CD1c-positive myeloid dendritic cell (primary cell): ENCODE results near the gene AUTS2.

Experiments used
- DNase-seq: peaks from one replicate; pipeline ENCODE4 v3.0.0-alpha.2; 2016; ENCODE audit errors: extremely low spot score

AUTS2 gene

GRCh38 chr7:69598081-69598486, at the start of gene AUTS2:
Gene AUTS2 (plus strand): TSS chr7:69598475. CDS start chr7:69599654, 1,179 bp downstream.
- DNase-seq, result peak; percentile 69

GRCh38 chr7:69550991-69551390, 47.3 kb upstream of the AUTS2 start:
- no peak for DNase-seq

GRCh38 chr7:69553190-69553589, 45.1 kb upstream of the AUTS2 start:
- no peak for DNase-seq

GRCh38 chr7:69561266-69561960, 36.9 kb upstream of the AUTS2 start:
- no peak for DNase-seq

GRCh38 chr7:69564454-69565417, 33.5 kb upstream of the AUTS2 start:
- DNase-seq, result no peak

- no peak for DNase-seq
Observed at GRCh38 chr7:69567800-69568199, 30.5 kb upstream of the AUTS2 start.

- DNase-seq, result no peak
Observed at GRCh38 chr7:69568266-69568665, 30.0 kb upstream of the AUTS2 start.

- no peak for DNase-seq
Observed at GRCh38 chr7:69575651-69576050, 22.6 kb upstream of the AUTS2 start.

GRCh38 chr7:69577221-69577620, 21.1 kb upstream of the AUTS2 start:
- no peak for DNase-seq

- no peak for DNase-seq
Observed at GRCh38 chr7:69585169-69585568, 13.1 kb upstream of the AUTS2 start.

- no peak for DNase-seq
Observed at GRCh38 chr7:69586321-69586720, 12.0 kb upstream of the AUTS2 start.

- DNase-seq, result no peak
Observed at GRCh38 chr7:69588773-69589172, 9.5 kb upstream of the AUTS2 start.

- no peak for DNase-seq
Observed at GRCh38 chr7:69591805-69592204, 6.5 kb upstream of the AUTS2 start.

GRCh38 chr7:69593511-69593910, 4.8 kb upstream of the AUTS2 start:
- no peak for DNase-seq

- DNase-seq, result no peak
Observed at GRCh38 chr7:69595415-69595814, 2.9 kb upstream of the AUTS2 start.

- no peak for DNase-seq
Observed at GRCh38 chr7:69596056-69596455, 2.2 kb upstream of the AUTS2 start.

GRCh38 chr7:69596723-69597277, 1.5 kb upstream of the AUTS2 start:
- DNase-seq, result no peak

GRCh38 chr7:69597278-69598076, 798 bp upstream of the AUTS2 start:
- no peak for DNase-seq

- no peak for DNase-seq
Observed at GRCh38 chr7:69598487-69599285, 411 bp downstream of the AUTS2 start.

- DNase-seq, result no peak
Observed at GRCh38 chr7:69599286-69599954, 1.1 kb downstream of the AUTS2 start.
